ENCODE results near the gene TRAP1.

The TRAP1 gene

DNA sequence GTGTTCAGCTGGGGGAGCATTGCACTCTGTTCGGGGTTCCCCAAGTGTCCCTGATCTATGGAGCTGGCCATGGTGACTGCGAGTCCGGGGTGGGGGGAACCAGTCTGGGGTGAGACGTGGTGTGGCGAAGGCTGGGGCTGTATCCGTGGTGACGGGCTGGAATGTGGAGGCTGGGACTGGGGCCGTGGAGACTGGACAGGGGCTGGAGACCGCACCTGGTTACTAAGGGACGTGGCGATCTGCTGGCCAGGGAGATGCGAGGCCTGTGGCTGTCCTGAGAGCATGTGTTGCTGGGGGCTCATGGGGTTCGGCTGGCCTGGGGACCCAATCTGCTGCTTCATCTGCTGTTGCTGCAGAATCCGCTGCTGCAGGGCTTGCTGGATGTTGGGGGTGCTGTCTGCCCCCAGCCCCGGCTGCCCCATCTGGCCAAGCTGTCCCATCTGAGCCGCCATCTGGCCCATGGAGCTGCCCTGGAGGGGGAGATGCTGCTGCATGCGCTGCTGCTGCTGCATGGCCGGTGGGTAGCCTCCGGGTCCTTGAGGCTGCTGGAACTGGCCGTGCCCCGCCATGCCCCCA lies 10.6 kb upstream of the TRAP1 start:
- H4K20me1 ChIP-seq (ENCODE audit: insufficient read depth) = no peaks in the 10 kb centered on the region; the same call in 1 of the 2 replicates
- H3K79me2 ChIP-seq (ENCODE audit: insufficient read depth, low read depth) = no peaks in the 10 kb centered on the region; the same call in 1 of the 2 replicates
- no peak overlapping the region for H3K4me2 ChIP-seq
- H3K4me1 ChIP-seq (ENCODE audit: low read depth, poor library complexity, severe bottlenecking) = no peaks in the 10 kb centered on the region
- H3K4me3 ChIP-seq (IDR thresholded peaks at IDR 0.05; ENCODE audit: insufficient read depth, low read depth, low read length) = no peak overlapping the region
- no peaks in the 10 kb centered on the region for H3K27me3 ChIP-seq (ENCODE audit: insufficient read depth, low read depth)
- peaks cover 11% of the 10 kb centered on the region; the same call in 1 of the 2 replicates for H3K36me3 ChIP-seq (ENCODE audit: insufficient read depth)
- no peak overlapping the region for H3K9ac ChIP-seq
- H3K27ac ChIP-seq = no peak overlapping the region
- H2AFZ ChIP-seq (ENCODE audit: low read depth) = no peak overlapping the region
- TF ChIP-seq, protein P1, sequence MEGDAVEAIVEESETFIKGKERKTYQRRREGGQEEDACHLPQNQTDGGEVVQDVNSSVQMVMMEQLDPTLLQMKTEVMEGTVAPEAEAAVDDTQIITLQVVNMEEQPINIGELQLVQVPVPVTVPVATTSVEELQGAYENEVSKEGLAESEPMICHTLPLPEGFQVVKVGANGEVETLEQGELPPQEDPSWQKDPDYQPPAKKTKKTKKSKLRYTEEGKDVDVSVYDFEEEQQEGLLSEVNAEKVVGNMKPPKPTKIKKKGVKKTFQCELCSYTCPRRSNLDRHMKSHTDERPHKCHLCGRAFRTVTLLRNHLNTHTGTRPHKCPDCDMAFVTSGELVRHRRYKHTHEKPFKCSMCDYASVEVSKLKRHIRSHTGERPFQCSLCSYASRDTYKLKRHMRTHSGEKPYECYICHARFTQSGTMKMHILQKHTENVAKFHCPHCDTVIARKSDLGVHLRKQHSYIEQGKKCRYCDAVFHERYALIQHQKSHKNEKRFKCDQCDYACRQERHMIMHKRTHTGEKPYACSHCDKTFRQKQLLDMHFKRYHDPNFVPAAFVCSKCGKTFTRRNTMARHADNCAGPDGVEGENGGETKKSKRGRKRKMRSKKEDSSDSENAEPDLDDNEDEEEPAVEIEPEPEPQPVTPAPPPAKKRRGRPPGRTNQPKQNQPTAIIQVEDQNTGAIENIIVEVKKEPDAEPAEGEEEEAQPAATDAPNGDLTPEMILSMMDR (conservative IDR thresholded peaks at IDR 0.05; ENCODE audit: low read depth, low read length) = no peak

DNA sequence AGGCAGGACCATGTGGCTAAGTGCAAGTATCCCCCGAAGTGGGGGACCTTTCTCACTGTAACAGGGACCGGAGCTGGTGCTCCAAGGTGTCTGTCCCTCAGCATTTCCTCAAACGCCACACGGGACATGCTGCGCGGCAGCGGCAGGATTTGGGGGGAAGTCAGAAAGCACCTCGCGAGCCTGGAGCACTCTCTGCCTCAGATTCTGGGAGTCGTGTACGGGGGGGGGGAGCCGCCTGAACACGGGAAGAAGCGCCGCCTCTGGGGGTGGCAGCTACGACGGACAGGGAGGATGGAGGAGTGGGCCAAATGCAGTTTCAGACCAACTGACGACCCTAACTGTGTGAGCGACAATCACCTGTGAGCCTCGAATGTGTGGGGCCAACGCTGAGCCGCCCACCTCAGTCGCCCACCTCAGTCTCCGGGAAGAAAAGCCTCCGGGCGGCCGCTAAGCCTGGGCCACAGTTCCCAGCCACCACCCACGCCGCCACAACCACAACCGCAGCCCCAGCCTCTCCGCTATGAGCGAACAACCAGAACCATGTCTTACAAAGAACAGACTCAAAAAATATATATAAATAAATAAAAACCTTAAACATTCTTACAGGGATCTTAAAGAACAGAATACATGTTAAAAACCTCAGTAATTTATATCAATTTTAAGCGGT lies 8.8 kb upstream of the TRAP1 start:
- TF ChIP-seq, protein P1 (conservative IDR thresholded peaks at IDR 0.05; ENCODE audit: low read depth, low read length) = no peak
- Histone ChIP-seq H3K27me3 (ENCODE audit: insufficient read depth, low read depth) (no peaks in the 10 kb centered on the region), H3K9ac (no peak overlapping the region), H3K36me3 (ENCODE audit: insufficient read depth) (peaks cover 11% of the 10 kb centered on the region; the same call in 1 of the 2 replicates), H3K27ac (no peak overlapping the region), H3K4me3 (IDR thresholded peaks at IDR 0.05; ENCODE audit: insufficient read depth, low read depth, low read length) (no peak overlapping the region), H4K20me1 (ENCODE audit: insufficient read depth) (no peaks in the 10 kb centered on the region; the same call in 1 of the 2 replicates), H3K4me1 (ENCODE audit: low read depth, poor library complexity, severe bottlenecking) (no peaks in the 10 kb centered on the region), H3K79me2 (ENCODE audit: insufficient read depth, low read depth) (no peaks in the 10 kb centered on the region), H3K4me2 (no peak overlapping the region), H2AFZ (ENCODE audit: low read depth) (no peak overlapping the region)

- no peak overlapping the region for H3K4me2 ChIP-seq
- H4K20me1 ChIP-seq (ENCODE audit: insufficient read depth) = no peaks in the 10 kb centered on the region; the same call in 1 of the 2 replicates
- H3K36me3 ChIP-seq (ENCODE audit: insufficient read depth) = peaks cover 8% of the 10 kb centered on the region; the same call in 1 of the 2 replicates
- H3K4me1 ChIP-seq (ENCODE audit: low read depth, poor library complexity, severe bottlenecking) = no peaks in the 10 kb centered on the region
- no peaks in the 10 kb centered on the region for H3K79me2 ChIP-seq (ENCODE audit: insufficient read depth, low read depth)
- TF ChIP-seq, protein P1 (conservative IDR thresholded peaks at IDR 0.05; ENCODE audit: low read depth, low read length) = no peak
- H3K27ac ChIP-seq = no peak overlapping the region
- H3K4me3 ChIP-seq (IDR thresholded peaks at IDR 0.05; ENCODE audit: insufficient read depth, low read depth, low read length) = no peak overlapping the region
- H2AFZ ChIP-seq (ENCODE audit: low read depth) = no peak overlapping the region
- no peak overlapping the region for H3K9ac ChIP-seq
- H3K27me3 ChIP-seq (ENCODE audit: insufficient read depth, low read depth) = no peaks in the 10 kb centered on the region
These were observed 8.0 kb upstream of the TRAP1 start for GRCh38 chr16:3725276-3725675.

DNA sequence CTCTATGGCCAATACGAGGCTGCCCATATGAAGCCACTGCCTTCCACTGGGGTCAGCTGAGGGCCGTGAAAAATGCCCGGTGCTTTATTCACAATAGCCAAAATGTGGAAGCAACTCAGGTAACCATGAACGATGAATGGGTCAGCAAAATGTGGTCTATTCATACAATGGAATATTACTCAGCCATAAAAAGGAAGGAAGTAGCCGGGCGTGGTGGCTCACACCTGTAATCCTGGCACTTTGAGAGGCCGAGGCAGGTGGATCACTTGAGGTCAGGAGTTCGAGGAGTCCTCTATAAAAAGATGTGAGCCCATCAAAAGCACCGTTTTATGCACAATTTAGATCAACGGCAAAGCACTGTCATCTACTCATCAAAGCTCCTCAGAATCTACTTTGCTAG lies 5.2 kb upstream of the TRAP1 start:
- H3K9ac ChIP-seq = no peak overlapping the region
- no peaks in the 10 kb centered on the region for H3K79me2 ChIP-seq (ENCODE audit: insufficient read depth, low read depth)
- H4K20me1 ChIP-seq (ENCODE audit: insufficient read depth) = no peaks in the 10 kb centered on the region; the same call in 1 of the 2 replicates
- no peaks in the 10 kb centered on the region for H3K36me3 ChIP-seq (ENCODE audit: insufficient read depth)
- peaks cover 9% of the 10 kb centered on the region for H3K4me1 ChIP-seq (ENCODE audit: low read depth, poor library complexity, severe bottlenecking)
- H3K27ac ChIP-seq = no peak overlapping the region
- H2AFZ ChIP-seq (ENCODE audit: low read depth) = no peak overlapping the region
- no peaks in the 10 kb centered on the region for H3K27me3 ChIP-seq (ENCODE audit: insufficient read depth, low read depth)
- TF ChIP-seq, protein P1 (conservative IDR thresholded peaks at IDR 0.05; ENCODE audit: low read depth, low read length) = no peak
- no peak overlapping the region for H3K4me3 ChIP-seq (IDR thresholded peaks at IDR 0.05; ENCODE audit: insufficient read depth, low read depth, low read length)
- no peak overlapping the region for H3K4me2 ChIP-seq

Data from KMS-11 (cell line).